H1 (cell line): ENCODE measurements around the gene OLFML2A. TPM values are rescaled to one million over a fixed set of nuclear protein-coding genes. Genes with fewer than 3 reads are reported as not detected.
A peak's percentile ranks its signal among the peaks of the same experiment; 100 is the strongest.

Experiments used
- CTCF ChIA-PET: fragments of 300-600 bp; sonication (Branson Sonifier 250); formaldehyde crosslinking; loops from one replicate; lab custom pipeline; 2021; ENCODE audit not compliant: partially characterized antibody; lab: Charles Lee
- POLR2A ChIA-PET: fragments of 300-600 bp; sonication (Branson Sonifier 250); formaldehyde crosslinking; loops from one replicate; lab custom pipeline; 2021; ENCODE audit warnings: inconsistent platforms; ENCODE audit not compliant: partially characterized antibody; lab: Charles Lee
- DNase-seq, 2 experiments: peaks; one replicate each; pipeline versions ENCODE4 v3.0.0 to v3.0.0-alpha.2; 2010 to 2022; ENCODE audit warnings: low spot score in 2 of 2, low read depth in 1 of 2, mixed read lengths in 1 of 2
- FAIRE-seq: peaks from 2 replicates; lab custom pipeline; 2011; peaks lifted over from hg19 to GRCh38; lab: Jason Lieb, UNC
- H2AFZ ChIP-seq: 2 replicates; pipeline ENCODE4 v1.8.1; 2012; ENCODE audit warnings: low read length, inconsistent platforms
- H2AK5ac ChIP-seq: 2 replicates; pipeline ENCODE4 v1.6.1; 2013; ENCODE audit warnings: low read depth, low read length
- H2BK120ac ChIP-seq: replicated peaks from 2 replicates; pipeline ENCODE3; 2013; ENCODE audit warnings: low read depth, low read length, inconsistent platforms
- H2BK12ac ChIP-seq: 2 replicates; pipeline ENCODE4 v1.6.1; 2013; ENCODE audit warnings: low read depth, low read length
- H2BK15ac ChIP-seq: 2 replicates; pipeline ENCODE4 v1.6.1; 2013; ENCODE audit warnings: low read length
- H2BK20ac ChIP-seq: 2 replicates; pipeline ENCODE4 v1.6.1; 2013; ENCODE audit warnings: low read length
- H2BK5ac ChIP-seq: 2 replicates; pipeline ENCODE4 v1.6.1; 2013; ENCODE audit warnings: low read depth, low read length
- H3K14ac ChIP-seq: 2 replicates; pipeline ENCODE4 v1.6.1; 2013; ENCODE audit warnings: inconsistent platforms; ENCODE audit not compliant: insufficient read length
- H3K18ac ChIP-seq: 2 replicates; pipeline ENCODE4 v1.6.1; 2013; ENCODE audit warnings: low read length; ENCODE audit errors: extremely low read depth
- H3K23ac ChIP-seq: 2 replicates; pipeline ENCODE4 v1.6.1; 2013; ENCODE audit warnings: inconsistent platforms; ENCODE audit not compliant: insufficient read length
- H3K23me2 ChIP-seq: 2 replicates; pipeline ENCODE4 v1.6.1; 2013; ENCODE audit warnings: low read depth, low read length
- H3K27ac ChIP-seq: 2 replicates; pipeline ENCODE4 v1.6.1; 2011; ENCODE audit warnings: low read depth, low read length, inconsistent platforms
- H3K27me3 ChIP-seq, 4 experiments: replicated peaks in 1 of 4; 1 replicate in 1 of 4; 2 replicates in 3 of 4; pipeline versions ENCODE4 v1.6.1 to v1.8.1; 2011 to 2013; ENCODE audit warnings: low read length in 3 of 4, mild to moderate bottlenecking in 3 of 4, inconsistent platforms in 2 of 4, mixed read lengths in 2 of 4, moderate library complexity in 1 of 4; ENCODE audit not compliant: control insufficient read depth in 3 of 4, insufficient read depth in 3 of 4; ENCODE audit errors: extremely low read depth in 1 of 4
- H3K36me3 ChIP-seq, 4 experiments: 2 replicates each; pipeline versions ENCODE4 v1.6.1 to v1.8.1; 2011 to 2013; ENCODE audit warnings: mild to moderate bottlenecking in 4 of 4, low read length in 3 of 4, moderate library complexity in 2 of 4, control low read depth in 1 of 4, inconsistent platforms in 1 of 4; ENCODE audit not compliant: insufficient read depth in 4 of 4, control insufficient read depth in 2 of 4
- H3K4ac ChIP-seq: replicated peaks from 2 replicates; pipeline ENCODE3; 2013; ENCODE audit warnings: low read length, low read depth, mixed read lengths, inconsistent platforms; ENCODE audit not compliant: insufficient read length
- H3K4me1 ChIP-seq, 4 experiments: replicated peaks in 1 of 4; 1 replicate in 1 of 4; 2 replicates in 3 of 4; pipeline versions ENCODE4 v1.6.1 to v1.8.1; 2011 to 2013; ENCODE audit warnings: low read length in 3 of 4, inconsistent platforms in 2 of 4, mixed read lengths in 1 of 4; ENCODE audit not compliant: insufficient read depth in 4 of 4, control insufficient read depth in 3 of 4
- H3K4me2 ChIP-seq, 2 experiments: 2 replicates each; pipeline versions ENCODE4 v1.6.1 to v1.8.1; 2011 to 2013; ENCODE audit warnings: low read depth in 2 of 2, low read length in 2 of 2, control low read depth in 1 of 2, inconsistent platforms in 1 of 2, mild to moderate bottlenecking in 1 of 2; ENCODE audit not compliant: insufficient read depth in 1 of 2
- H3K4me3 ChIP-seq, 4 experiments: fragments of 200-600, 300-600 bp in 1 of 4; sonication (generic), shearing (Covaris generic), sonication (Bioruptor Twin) in 1 of 4; 2 replicates each; pipeline versions ENCODE4 v1.5.1 to v1.8.1; 2011 to 2016; ENCODE audit warnings: low read length in 4 of 4, low read depth in 3 of 4, control low read depth in 2 of 4, inconsistent platforms in 2 of 4, mild to moderate bottlenecking in 2 of 4, mixed read lengths in 1 of 4, moderate library complexity in 1 of 4; ENCODE audit not compliant: insufficient read depth in 2 of 4; ENCODE audit errors: extremely low read depth in 1 of 4
- H3K56ac ChIP-seq: replicated peaks from 2 replicates; pipeline ENCODE3; 2013; ENCODE audit warnings: low read depth, mild to moderate bottlenecking, mixed read lengths, low read length, inconsistent platforms; ENCODE audit not compliant: insufficient read length
- H3K79me1 ChIP-seq: 2 replicates; pipeline ENCODE4 v1.6.1; 2013; ENCODE audit warnings: low read depth, low read length, control low read depth
- H3K79me2 ChIP-seq, 2 experiments: 2 replicates each; pipeline versions ENCODE4 v1.6.1 to v1.8.1; 2012 to 2013; ENCODE audit warnings: low read length in 2 of 2, mild to moderate bottlenecking in 2 of 2, inconsistent platforms in 1 of 2; ENCODE audit not compliant: insufficient read depth in 2 of 2, control insufficient read depth in 1 of 2
- H3K9ac ChIP-seq, 4 experiments: replicated peaks in 1 of 4; 1 replicate in 1 of 4; 2 replicates in 3 of 4; pipeline versions ENCODE4 v1.6.1 to v1.8.1; 2011 to 2013; ENCODE audit warnings: low read depth in 3 of 4, low read length in 3 of 4, control low read depth in 2 of 4, mild to moderate bottlenecking in 2 of 4, moderate library complexity in 2 of 4, inconsistent platforms in 1 of 4; ENCODE audit errors: extremely low read depth in 1 of 4
- H3K9me3 ChIP-seq, 2 experiments: 2 replicates each; pipeline versions ENCODE4 v1.6.1 to v1.8.1; 2012 to 2013; ENCODE audit warnings: mild to moderate bottlenecking in 2 of 2, moderate library complexity in 2 of 2, control low read depth in 1 of 2, inconsistent platforms in 1 of 2, low read depth in 1 of 2, low read length in 1 of 2, mixed read lengths in 1 of 2; ENCODE audit not compliant: insufficient read depth in 2 of 2
- H4K20me1 ChIP-seq, 2 experiments: replicated peaks in 1 of 2; 2 replicates each; pipeline versions ENCODE3 to v1.8.1; 2011 to 2013; ENCODE audit warnings: inconsistent platforms in 2 of 2, low read length in 2 of 2, mild to moderate bottlenecking in 1 of 2; ENCODE audit not compliant: insufficient read depth in 2 of 2, control insufficient read depth in 1 of 2
- H4K5ac ChIP-seq: 2 replicates; pipeline ENCODE4 v1.6.1; 2013; ENCODE audit warnings: low read length, low read depth, mixed read lengths, inconsistent platforms; ENCODE audit not compliant: insufficient read length
- H4K8ac ChIP-seq: 2 replicates; pipeline ENCODE4 v1.8.0; 2013; ENCODE audit warnings: mild to moderate bottlenecking, moderate library complexity, low read length, inconsistent platforms; ENCODE audit not compliant: insufficient read depth; ENCODE audit errors: extremely low read depth
- H4K91ac ChIP-seq: replicated peaks from 2 replicates; pipeline ENCODE3; 2013; ENCODE audit warnings: low read length, mixed read lengths, inconsistent platforms; ENCODE audit not compliant: insufficient read length
- CEBPB ChIP-seq: IDR thresholded peaks from 2 replicates; pipeline ENCODE4 v1.6.1; 2012; ENCODE audit warnings: low read depth, low read length
- EZH2 ChIP-seq: fragments of 200-600 bp; sonication (generic); IDR thresholded peaks from 2 replicates; pipeline ENCODE4 v1.7.1; 2012; ENCODE audit warnings: low read depth, mild to moderate bottlenecking, moderate library complexity, low read length, inconsistent platforms; ENCODE audit not compliant: severe bottlenecking
- GTF2F1 ChIP-seq: IDR thresholded peaks from 2 replicates; pipeline ENCODE4 v1.6.1; 2012; ENCODE audit warnings: low read depth, low read length, improper control_type of control experiment, borderline replicate concordance
- NRF1 ChIP-seq: IDR thresholded peaks from 2 replicates; pipeline ENCODE4 v1.6.1; 2011; ENCODE audit warnings: mild to moderate bottlenecking, low read depth, low read length, improper control_type of control experiment
- WGBS, 2 experiments: shearing (Covaris generic) in 1 of 2; methylation state at CpG; one replicate each; pipeline versions ENCODE4 v1.1.6 to v1.1.7; 2013 to 2015; ENCODE audit warnings: low lambda C conversion rate in 2 of 2, mixed read lengths in 2 of 2, inconsistent platforms in 1 of 2, low coverage in 1 of 2, missing lambda C conversion rate in 1 of 2; ENCODE audit not compliant: insufficient replicate concordance in 2 of 2, insufficient coverage in 1 of 2, insufficient read length in 1 of 2; ENCODE audit errors: extremely low coverage in 1 of 2, missing lambda C conversion rate in 1 of 2; 5-methylcytosine and 5-hydroxymethylcytosine counted together
- polyA plus RNA-seq, 7 experiments: library from polyadenylated mRNA; depleted of rRNA in 3 of 7; stranded (reverse) in 5 of 7; unstranded in 2 of 7; fragments of >200 nt in 5 of 7; fragments of 200-250 nt in 2 of 7; gene quantifications; 1 replicate in 5 of 7; 2 replicates in 1 of 7; 4 replicates in 1 of 7; pipeline versions ENCODE4 v1.2.1 to v1.2.3, GENCODE V29; 2011 to 2013; ENCODE audit warnings: missing spikeins in 2 of 7, mixed read lengths in 2 of 7
- total RNA-seq: library from RNA; stranded (reverse); fragmentation: NEBNext Ultra II Directional; extraction: Animal tissue kit (Norgen Biotek cat#: 25700); gene quantifications from 2 replicates; pipeline ENCODE4 v1.2.1, GENCODE V29; 2021

The OLFML2A gene
- total and polyA plus RNA-seq, 2 of the 8 experiments (the other 6 are each of a cell fraction or from before 2014, with no cell fraction given): 7.8 to 11.5 TPM

- peak overlapping the region in 1 of 4 experiments; percentile 86; a peak in 2 of 8 replicates for H3K4me3 ChIP-seq
- no peak overlapping the region for H2BK5ac ChIP-seq
- no peak overlapping the region for H2AFZ ChIP-seq
- no peak overlapping the region for H2BK12ac ChIP-seq
- no peak overlapping the region for H2BK20ac ChIP-seq
- 45% methylated on average over 1 of the region's 1 CpG; no CpG with 5 or more reads in 1 of the 2 experiments for WGBS, 2 experiments
- H3K23me2 ChIP-seq: peaks cover 8% of the 10 kb centered on the region
- peaks cover 10 to 12% of the 10 kb centered on the region in 2 experiments for H4K20me1 ChIP-seq
- H3K79me2 ChIP-seq: peaks cover 2 to 90% of the 10 kb centered on the region in 2 experiments; a peak in 3 of 4 replicates
- no peak for DNase-seq
- no peak for FAIRE-seq
- no peak overlapping the region for H4K91ac ChIP-seq
- no peak overlapping the region for H3K14ac ChIP-seq
- H2BK120ac ChIP-seq: no peak overlapping the region
- ChIA-PET CTCF (interaction anchor here (0.6 to 4.6 kb wide), 12 partner anchors 8 to 293 kb away, joined by 3 to 39 read pairs (median 7); partner anchors contain the start of genes OLFML2A and WDR38), POLR2A (interaction anchor here (0.6 to 1.5 kb wide), 4 partner anchors 15 to 333 kb away, joined by 3 to 4 read pairs (median 3); no protein-coding TSS in a partner anchor)
- no peaks in the 10 kb centered on the region for H3K9me3 ChIP-seq
- no peak overlapping the region for H3K27ac ChIP-seq
- H4K8ac ChIP-seq: no peak overlapping the region
- no peak overlapping the region for H4K5ac ChIP-seq
- H2AK5ac ChIP-seq: no peak overlapping the region
- no peak overlapping the region for H2BK15ac ChIP-seq
- TF ChIP-seq CEBPB (no peak), NRF1 (no peak), GTF2F1 (no peak), EZH2 (no peak)
- no peak overlapping the region for H3K56ac ChIP-seq
- H3K18ac ChIP-seq: no peak overlapping the region
- no peak overlapping the region for H3K4ac ChIP-seq
- no peak overlapping the region for H3K23ac ChIP-seq
- H3K27me3 ChIP-seq: no peaks in the 10 kb centered on the region
- H3K79me1 ChIP-seq: no peaks in the 10 kb centered on the region
- peaks cover 2 to 37% (median 15%) of the 10 kb centered on the region in 4 experiments; a peak in 6 of 7 replicates for H3K4me1 ChIP-seq
- H3K9ac ChIP-seq: no peak overlapping the region
- peak overlapping the region in 1 of 2 experiments; percentile 65 for H3K4me2 ChIP-seq
- H3K36me3 ChIP-seq: no peaks in the 10 kb centered on the region
Observed at GRCh38 chr9:124766326-124766725, 10.6 kb upstream of the OLFML2A start.
